ENCODE data around the gene PDCL3. TPM values are rescaled to one million over a fixed set of nuclear protein-coding genes. Genes with fewer than 3 reads are reported as not detected.
A peak's percentile ranks its signal among the peaks of the same experiment; 100 is the strongest.

Gene PDCL3
- total RNA-seq = 1 to 10 TPM; 3.4 to 9.2 TPM

GRCh38 chr2:100562613-100563406 lies at the start of gene PDCL3:
Gene PDCL3 (plus strand): TSS chr2:100562993. CDS start chr2:100563068, 75 bp downstream.
- intact Hi-C loops (cut with DNase I) = no loop called here
- WGBS, 2 donors = 0 to 1% methylated on average over 22 to 47 of the region's 62 CpGs

GRCh38 chr2:100513650-100514049 lies 49.1 kb upstream of the PDCL3 start:
- no peaks in the 10 kb centered on the region for H3K36me3 ChIP-seq (replicated peaks in 1 of 2; ENCODE audit: insufficient read depth in 1 of 2, low read depth in 2 of 2)

More at GRCh38 chr2:100562613-100563406, at the start of gene PDCL3:
- peak; percentile 95 to 99 (median 98) for DNase-seq
- Histone ChIP-seq H3K36me3 (replicated peaks in 1 of 2; ENCODE audit: insufficient read depth in 1 of 2, low read depth in 2 of 2) (no peaks in the 10 kb centered on the region), H3K27me3 (no peaks in the 10 kb centered on the region), H3K4me3 (peak within 1 kb of the TSS; percentile 8 to 78), H3K27ac (peak within 1 kb of the TSS; percentile 80 to 95 (median 90)), H3K4me1 (peaks cover 11% of the 10 kb centered on the region), H3K9me3 (no peaks in the 10 kb centered on the region)
- TF ChIP-seq POLR2A (IDR thresholded peaks at IDR 0.05) = peak; percentile 77 to 87 (median 85)
- TF ChIP-seq CTCF (IDR thresholded peaks at IDR 0.05) = peak in 4 of 7 experiments; percentile 21 to 38 (median 32)
- ATAC-seq = peak; percentile 95

GRCh38 chr2:100517556-100517955 lies 45.2 kb upstream of the PDCL3 start:
- ATAC-seq (no peak), DNase-seq (no peak)
- no peaks in the 10 kb centered on the region for H3K36me3 ChIP-seq (replicated peaks in 1 of 2; ENCODE audit: insufficient read depth in 1 of 2, low read depth in 2 of 2)
- H3K4me3 ChIP-seq = no peak overlapping the region
- intact Hi-C loops (cut with DNase I) = no loop called here
- H3K9me3 ChIP-seq = no peaks in the 10 kb centered on the region
- WGBS, 2 donors = 67 to 77% methylated on average over 1 of the region's 1 CpG
- H3K4me1 ChIP-seq = no peaks in the 10 kb centered on the region
- H3K27me3 ChIP-seq = no peaks in the 10 kb centered on the region
- no peak for TF ChIP-seq CTCF (IDR thresholded peaks at IDR 0.05)
- no peak for TF ChIP-seq POLR2A (IDR thresholded peaks at IDR 0.05)
- H3K27ac ChIP-seq = no peak overlapping the region

More at GRCh38 chr2:100513650-100514049, 49.1 kb upstream of the PDCL3 start:
- Histone ChIP-seq H3K4me1 (no peaks in the 10 kb centered on the region), H3K9me3 (no peaks in the 10 kb centered on the region), H3K27ac (no peak overlapping the region), H3K4me3 (no peak overlapping the region), H3K27me3 (no peaks in the 10 kb centered on the region)
- TF ChIP-seq CTCF (IDR thresholded peaks at IDR 0.05) = no peak
- no peak for TF ChIP-seq POLR2A (IDR thresholded peaks at IDR 0.05)
- DNase-seq (no peak), ATAC-seq (no peak)
- 54 to 64% methylated on average over 4 of the region's 4 CpGs for WGBS, 2 donors
- intact Hi-C loops (cut with DNase I) = no loop called here

GRCh38 chr2:100518801-100519200 lies 44.0 kb upstream of the PDCL3 start:
- no peak for TF ChIP-seq CTCF (IDR thresholded peaks at IDR 0.05)
- TF ChIP-seq POLR2A (IDR thresholded peaks at IDR 0.05) = no peak
- no peak for ATAC-seq
- Histone ChIP-seq H3K36me3 (replicated peaks in 1 of 2; ENCODE audit: insufficient read depth in 1 of 2, low read depth in 2 of 2) (no peaks in the 10 kb centered on the region), H3K27me3 (no peaks in the 10 kb centered on the region), H3K27ac (no peak overlapping the region), H3K4me3 (no peak overlapping the region), H3K9me3 (no peaks in the 10 kb centered on the region), H3K4me1 (no peaks in the 10 kb centered on the region)
- DNase-seq = no peak
- intact Hi-C loops (cut with DNase I) = no loop called here
- WGBS, 2 donors = 58 to 67% methylated on average over 2 of the region's 2 CpGs

All from body of pancreas (tissue), 4 donors.